ENCODE measurements around the gene TDP2. TPM values are rescaled to one million over a fixed set of nuclear protein-coding genes. Genes with fewer than 3 reads are reported as not detected.

TDP2 gene
- total RNA-seq, 1 experiment from 2014 or later = 30.2 TPM

GRCh38 chr6:24631671-24632070, 35.0 kb downstream of the TDP2 start:
- H3K4me2 ChIP-seq (ENCODE audit: low read length) = no peak overlapping the region
- H3K27me3 ChIP-seq (ENCODE audit: insufficient read depth, low read length) = no peaks in the 10 kb centered on the region
- H4K20me1 ChIP-seq (ENCODE audit: insufficient read depth) = no peaks in the 10 kb centered on the region
- H2AFZ ChIP-seq (ENCODE audit: low read depth, low read length, poor library complexity, severe bottlenecking) = no peak overlapping the region
- no peaks in the 10 kb centered on the region for H3K4me1 ChIP-seq (ENCODE audit: control insufficient read depth in 1 of 2, insufficient read depth in 2 of 2, low read length in 2 of 2)
- BruUV-seq (replicated peaks) = no TSS peak
- ATAC-seq = no peak
- H3K4me3 ChIP-seq (replicated peaks in 1 of 2; ENCODE audit: low read depth in 1 of 2, low read length in 2 of 2) = no peak overlapping the region
- RAD21 ChIA-PET (ENCODE audit: low non-redundant PET in 1 of 2, low total read pairs in 2 of 2, uncharacterized antibody in 2 of 2, unreplicated experiment in 2 of 2) = no interaction called here
- intact Hi-C loops (cut with micrococcal nuclease) = no loop called here
- no peak overlapping the region for H3K9ac ChIP-seq (ENCODE audit: low read length)
- CTCF ChIA-PET = no interaction called here
- no peaks in the 10 kb centered on the region for H3K9me3 ChIP-seq (ENCODE audit: control insufficient read depth in 1 of 2, insufficient read depth in 1 of 2, low read depth in 1 of 2, low read length in 2 of 2)
- H3K79me2 ChIP-seq (ENCODE audit: insufficient read depth, low read length) = no peaks in the 10 kb centered on the region
- no peaks in the 10 kb centered on the region for H3K36me3 ChIP-seq (ENCODE audit: control insufficient read depth in 1 of 2, insufficient read depth in 2 of 2, low read length in 2 of 2)
- DNase-seq (ENCODE audit: low read depth, low spot score) = no peak
- no peaks in the 10 kb centered on the region for H3K9me2 ChIP-seq (ENCODE audit: insufficient read depth)
- H3K27ac ChIP-seq (ENCODE audit: low read depth, low read length) = no peak overlapping the region
- TF ChIP-seq ELF1 (IDR thresholded peaks at IDR 0.05; ENCODE audit: borderline replicate concordance, low read depth) (no peak), EZH2phosphoT487 (IDR thresholded peaks at IDR 0.05; ENCODE audit: borderline replicate concordance) (no peak), CEBPB (IDR thresholded peaks at IDR 0.05; ENCODE audit: low read depth) (no peak), TCF7L2 (IDR thresholded peaks at IDR 0.05; ENCODE audit: borderline replicate concordance, extremely low read depth, insufficient read depth, insufficient read length) (no peak), FOSL1 (IDR thresholded peaks at IDR 0.05; ENCODE audit: low read depth) (no peak), POLR2AphosphoS5 (IDR thresholded peaks at IDR 0.05; ENCODE audit: low read depth, low read length) (no peak), YY1 (IDR thresholded peaks at IDR 0.05; ENCODE audit: extremely low read depth, insufficient replicate concordance, low read depth, low read length) (no peak), POLR2A (IDR thresholded peaks at IDR 0.05; ENCODE audit: borderline replicate concordance, extremely low read depth, insufficient read depth, insufficient read length) (no peak), EZH2 (IDR thresholded peaks at IDR 0.05) (no peak)
- TF ChIP-seq, protein P1, sequence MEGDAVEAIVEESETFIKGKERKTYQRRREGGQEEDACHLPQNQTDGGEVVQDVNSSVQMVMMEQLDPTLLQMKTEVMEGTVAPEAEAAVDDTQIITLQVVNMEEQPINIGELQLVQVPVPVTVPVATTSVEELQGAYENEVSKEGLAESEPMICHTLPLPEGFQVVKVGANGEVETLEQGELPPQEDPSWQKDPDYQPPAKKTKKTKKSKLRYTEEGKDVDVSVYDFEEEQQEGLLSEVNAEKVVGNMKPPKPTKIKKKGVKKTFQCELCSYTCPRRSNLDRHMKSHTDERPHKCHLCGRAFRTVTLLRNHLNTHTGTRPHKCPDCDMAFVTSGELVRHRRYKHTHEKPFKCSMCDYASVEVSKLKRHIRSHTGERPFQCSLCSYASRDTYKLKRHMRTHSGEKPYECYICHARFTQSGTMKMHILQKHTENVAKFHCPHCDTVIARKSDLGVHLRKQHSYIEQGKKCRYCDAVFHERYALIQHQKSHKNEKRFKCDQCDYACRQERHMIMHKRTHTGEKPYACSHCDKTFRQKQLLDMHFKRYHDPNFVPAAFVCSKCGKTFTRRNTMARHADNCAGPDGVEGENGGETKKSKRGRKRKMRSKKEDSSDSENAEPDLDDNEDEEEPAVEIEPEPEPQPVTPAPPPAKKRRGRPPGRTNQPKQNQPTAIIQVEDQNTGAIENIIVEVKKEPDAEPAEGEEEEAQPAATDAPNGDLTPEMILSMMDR (IDR thresholded peaks at IDR 0.05 in 2 of 3, conservative IDR thresholded peaks at IDR 0.05 in 1 of 3; ENCODE audit: borderline replicate concordance in 1 of 3, insufficient read depth in 1 of 3, low read depth in 2 of 3, low read length in 2 of 3) = no peak
- TF ChIP-seq, protein P2, sequence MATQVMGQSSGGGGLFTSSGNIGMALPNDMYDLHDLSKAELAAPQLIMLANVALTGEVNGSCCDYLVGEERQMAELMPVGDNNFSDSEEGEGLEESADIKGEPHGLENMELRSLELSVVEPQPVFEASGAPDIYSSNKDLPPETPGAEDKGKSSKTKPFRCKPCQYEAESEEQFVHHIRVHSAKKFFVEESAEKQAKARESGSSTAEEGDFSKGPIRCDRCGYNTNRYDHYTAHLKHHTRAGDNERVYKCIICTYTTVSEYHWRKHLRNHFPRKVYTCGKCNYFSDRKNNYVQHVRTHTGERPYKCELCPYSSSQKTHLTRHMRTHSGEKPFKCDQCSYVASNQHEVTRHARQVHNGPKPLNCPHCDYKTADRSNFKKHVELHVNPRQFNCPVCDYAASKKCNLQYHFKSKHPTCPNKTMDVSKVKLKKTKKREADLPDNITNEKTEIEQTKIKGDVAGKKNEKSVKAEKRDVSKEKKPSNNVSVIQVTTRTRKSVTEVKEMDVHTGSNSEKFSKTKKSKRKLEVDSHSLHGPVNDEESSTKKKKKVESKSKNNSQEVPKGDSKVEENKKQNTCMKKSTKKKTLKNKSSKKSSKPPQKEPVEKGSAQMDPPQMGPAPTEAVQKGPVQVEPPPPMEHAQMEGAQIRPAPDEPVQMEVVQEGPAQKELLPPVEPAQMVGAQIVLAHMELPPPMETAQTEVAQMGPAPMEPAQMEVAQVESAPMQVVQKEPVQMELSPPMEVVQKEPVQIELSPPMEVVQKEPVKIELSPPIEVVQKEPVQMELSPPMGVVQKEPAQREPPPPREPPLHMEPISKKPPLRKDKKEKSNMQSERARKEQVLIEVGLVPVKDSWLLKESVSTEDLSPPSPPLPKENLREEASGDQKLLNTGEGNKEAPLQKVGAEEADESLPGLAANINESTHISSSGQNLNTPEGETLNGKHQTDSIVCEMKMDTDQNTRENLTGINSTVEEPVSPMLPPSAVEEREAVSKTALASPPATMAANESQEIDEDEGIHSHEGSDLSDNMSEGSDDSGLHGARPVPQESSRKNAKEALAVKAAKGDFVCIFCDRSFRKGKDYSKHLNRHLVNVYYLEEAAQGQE (IDR thresholded peaks at IDR 0.05; ENCODE audit: low read depth) = no peak
- POLR2A ChIA-PET = no interaction called here

Data from HCT116 (cell line).